ENCODE measurements around the gene C17orf58. TPM values are rescaled to one million over a fixed set of nuclear protein-coding genes. Genes with fewer than 3 reads are reported as not detected.

Gene C17orf58
- total and polyA plus RNA-seq, 9 of the 15 experiments (the other 6 are each of a cell fraction or from before 2014, with no cell fraction given) = 8.6 to 37.4 (median 27.6) TPM

GRCh38 chr17:68035523-68036303, 39.4 kb upstream of the C17orf58 start, which contains the start of gene KPNA2 (continued):
- peak in 1 of 2 experiments; percentile 45 for TF ChIP-seq E2F6 (IDR thresholded peaks at IDR 0.05; ENCODE audit: borderline replicate concordance in 1 of 2, extremely low read depth in 1 of 2, insufficient read depth in 1 of 2, insufficient read length in 1 of 2, low read depth in 1 of 2, low read length in 1 of 2, poor library complexity in 1 of 2, severe bottlenecking in 1 of 2)
- TF ChIP-seq ELF2 (CRISPR knock-in tag; IDR thresholded peaks at IDR 0.05) = no peak
- TF ChIP-seq SRSF9 (IDR thresholded peaks at IDR 0.05; ENCODE audit: borderline replicate concordance, low read depth, low read length) = no peak
- TF ChIP-seq SMARCA4 (IDR thresholded peaks at IDR 0.05) = no peak
- no peak for TF ChIP-seq ZNF165 (CRISPR knock-in tag; IDR thresholded peaks at IDR 0.05; ENCODE audit: borderline replicate concordance)
- peak; percentile 96 for TF ChIP-seq ZNF511 (CRISPR knock-in tag; IDR thresholded peaks at IDR 0.05)
- TF ChIP-seq ZSCAN29 (IDR thresholded peaks at IDR 0.05) = no peak
- no peak for TF ChIP-seq HOXB6 (CRISPR knock-in tag; IDR thresholded peaks at IDR 0.05; ENCODE audit: borderline replicate concordance)
- no peak for TF ChIP-seq SFPQ (IDR thresholded peaks at IDR 0.05; ENCODE audit: low read depth, low read length)
- no peak for TF ChIP-seq TCF7 (IDR thresholded peaks at IDR 0.05; ENCODE audit: borderline replicate concordance)
- TF ChIP-seq PCBP2 (IDR thresholded peaks at IDR 0.05; ENCODE audit: low read depth, low read length, poor library complexity, severe bottlenecking) = peak; percentile 58
- TF ChIP-seq NEUROD1 (IDR thresholded peaks at IDR 0.05; ENCODE audit: borderline replicate concordance, low read depth, low read length, partially characterized antibody) = peak; percentile 88
- no peak for TF ChIP-seq ZNF217 (CRISPR knock-in tag; IDR thresholded peaks at IDR 0.05)
- no peak for TF ChIP-seq BCLAF1 (IDR thresholded peaks at IDR 0.05; ENCODE audit: borderline replicate concordance in 1 of 2, control insufficient read depth in 1 of 2, low read depth in 2 of 2, low read length in 1 of 2)
- TF ChIP-seq POLR2A (conservative IDR thresholded peaks at IDR 0.05) = peak; percentile 98
- peak; percentile 92 for TF ChIP-seq E2F5 (CRISPR knock-in tag; IDR thresholded peaks at IDR 0.05)
- no peak for TF ChIP-seq SREBF1 (IDR thresholded peaks at IDR 0.05; ENCODE audit: borderline replicate concordance, low read depth, low read length)
